Peyer's patch (tissue), 4 donors: ENCODE data around the gene CACNA2D1.

ENCODE experiments used
- CTCF ChIP-seq, 6 experiments: fragments of 450-650 bp in 4 of 6; fragments of 200-600 bp in 2 of 6; sonication (generic) in 1 of 6; IDR thresholded peaks; one replicate each; pipeline ENCODE4 v1.5.1; 2017 to 2019; ENCODE audit warnings: antibody characterized with exemption in 6 of 6, mild to moderate bottlenecking in 3 of 6, moderate library complexity in 1 of 6
- POLR2A ChIP-seq, 2 donors: fragments of 450-650 bp; IDR thresholded peaks; one replicate each; pipeline ENCODE4 v1.5.1; 2017; ENCODE audit warnings: antibody characterized with exemption in 2 of 2, mild to moderate bottlenecking in 2 of 2, moderate library complexity in 2 of 2

- TF ChIP-seq CTCF (IDR thresholded peaks at IDR 0.05): no peak
- no peak for TF ChIP-seq POLR2A (IDR thresholded peaks at IDR 0.05)
These were observed 270.7 kb downstream of the CACNA2D1 start for GRCh38 chr7:82172881-82173280.
